ENCODE results near the gene SH2B3.

Gene SH2B3

DNA sequence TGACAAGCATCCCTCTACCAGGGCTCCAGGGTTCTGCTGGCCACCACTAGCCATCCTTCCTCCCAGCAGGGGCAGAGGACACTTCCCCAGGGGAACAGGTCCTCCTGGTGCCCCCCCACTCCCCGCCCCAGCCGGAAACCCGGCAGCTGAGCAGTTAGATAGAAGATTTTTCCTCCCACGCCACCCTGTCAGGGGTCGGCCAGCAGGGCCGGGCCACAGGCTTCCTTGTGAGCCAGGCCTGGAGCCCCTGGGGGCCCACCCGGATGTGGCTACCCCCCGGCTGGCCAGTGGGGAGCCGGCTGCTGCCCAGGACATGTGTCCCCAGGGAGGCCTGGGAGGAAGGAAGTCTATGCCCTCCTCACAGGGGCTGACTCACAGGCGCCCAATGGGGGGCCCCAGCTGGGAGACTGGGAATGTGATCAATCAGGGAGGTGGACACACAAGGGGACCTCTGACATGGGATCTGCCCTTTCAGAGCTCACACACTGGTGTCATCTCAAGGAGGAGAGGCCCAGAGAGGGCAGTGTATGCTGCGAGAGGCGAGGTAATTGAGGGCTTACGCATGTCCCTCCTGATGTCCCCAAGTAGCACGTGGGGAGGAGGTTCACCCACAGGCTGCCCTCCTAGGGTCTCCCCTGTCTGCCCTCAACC, 4.2 kb downstream of the SH2B3 start:
- no peak for DNase-seq

DNA sequence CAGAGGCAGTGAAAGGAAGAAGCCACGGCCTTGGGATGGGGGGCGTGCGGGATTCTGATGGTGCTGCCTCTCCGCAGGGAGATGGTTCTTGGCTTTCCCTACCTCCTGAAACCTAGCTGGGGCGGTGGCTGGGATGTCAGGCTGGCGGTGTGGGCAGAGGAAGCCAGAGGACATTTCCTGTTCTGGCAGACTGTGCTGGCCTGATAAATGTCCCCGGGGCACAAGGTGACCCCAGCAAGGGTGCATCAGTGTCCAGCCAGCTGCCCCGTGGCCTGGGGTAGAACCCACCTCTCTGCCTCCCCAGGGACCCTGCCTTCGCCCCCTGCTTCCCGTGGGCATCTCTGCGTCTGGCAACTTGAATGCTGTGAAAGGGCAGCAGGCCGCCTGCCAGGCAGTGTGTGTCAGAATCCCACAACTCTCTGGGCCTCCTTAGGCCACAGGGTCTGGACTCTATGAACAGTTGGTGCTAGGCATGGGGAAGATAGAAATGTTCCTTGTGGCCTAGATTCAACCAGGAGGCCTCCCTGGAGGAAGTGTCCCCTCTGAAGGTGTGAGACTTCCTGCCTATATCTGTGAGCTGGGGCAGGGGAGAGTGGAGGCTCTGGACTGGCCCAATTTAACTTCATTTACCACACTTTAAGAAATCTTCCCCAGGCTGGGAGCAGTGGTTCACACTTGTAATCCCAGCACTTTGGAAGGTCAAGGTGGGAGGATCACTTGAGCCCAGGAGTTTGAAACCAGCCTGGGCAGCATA, 4.9 kb downstream of the SH2B3 start:
- DNase-seq, result no peak

DNA sequence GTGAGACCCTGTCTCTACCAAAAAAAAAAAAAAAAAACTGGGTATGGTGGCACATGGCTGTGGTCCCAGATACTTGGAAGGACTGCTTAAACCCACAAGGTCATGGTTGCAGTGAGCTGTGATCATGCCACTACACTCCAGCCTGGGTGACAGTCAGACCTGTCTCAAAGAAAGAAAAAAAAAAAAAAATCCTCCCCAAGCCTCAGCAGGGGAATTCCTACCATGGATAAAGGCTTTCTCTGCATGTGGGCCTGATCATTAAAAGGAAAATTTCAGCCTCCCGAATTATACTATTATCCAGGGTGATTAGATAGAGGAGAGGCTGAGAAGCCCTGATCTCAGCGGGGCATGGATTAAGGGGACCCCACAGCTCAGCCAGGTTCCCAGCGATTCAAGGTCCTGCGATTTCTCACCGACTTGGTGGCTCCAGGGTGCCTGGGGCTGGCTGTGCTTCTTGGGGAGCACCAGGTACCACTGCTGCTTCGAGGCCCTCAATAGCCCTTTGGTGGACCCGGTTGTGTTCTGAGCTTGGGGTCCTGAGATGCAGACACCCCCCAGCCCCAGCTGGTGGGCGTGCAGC, 5.6 kb downstream of the SH2B3 start:
- no peak for DNase-seq

DNA sequence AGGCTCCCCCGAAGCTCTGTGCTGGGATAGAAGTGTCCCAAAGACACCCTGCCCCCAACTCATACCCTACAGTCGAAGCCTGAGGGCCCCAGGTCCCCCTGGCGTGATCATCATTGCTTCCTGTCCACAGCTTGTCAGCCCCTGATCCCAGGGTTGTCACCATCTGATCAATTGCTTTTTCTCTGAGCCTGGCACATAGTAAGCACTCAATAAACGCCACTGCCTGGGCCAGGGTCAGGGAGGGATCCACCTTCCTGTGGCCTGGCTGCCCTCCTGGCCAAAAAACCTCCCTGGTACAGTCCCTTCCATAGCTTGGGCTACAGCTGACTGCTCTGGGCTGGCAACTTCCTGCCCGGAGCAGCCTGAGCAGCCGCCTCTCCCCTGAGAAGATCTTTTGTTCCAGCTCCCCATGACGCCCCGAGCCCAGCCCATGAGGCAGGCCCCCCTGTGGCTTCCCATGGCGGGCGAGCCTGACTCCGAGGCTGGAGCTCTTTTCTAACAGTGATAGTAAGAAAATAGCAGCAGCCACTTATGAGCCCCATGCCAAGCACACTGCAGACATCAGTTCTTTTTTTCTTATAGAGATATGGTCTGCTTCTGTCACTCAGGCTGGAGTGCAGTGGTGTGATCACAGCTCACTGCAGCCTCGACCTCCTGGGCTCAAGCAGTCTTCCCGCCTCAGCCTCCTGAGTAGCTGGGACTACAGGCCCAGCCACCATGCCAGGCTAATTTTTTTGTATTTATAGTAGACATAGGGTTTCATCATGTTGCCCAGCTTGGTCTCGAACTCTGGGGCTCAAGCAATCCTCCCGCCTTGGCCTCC, 6.5 kb downstream of the SH2B3 start:
- no peak for DNase-seq

DNA sequence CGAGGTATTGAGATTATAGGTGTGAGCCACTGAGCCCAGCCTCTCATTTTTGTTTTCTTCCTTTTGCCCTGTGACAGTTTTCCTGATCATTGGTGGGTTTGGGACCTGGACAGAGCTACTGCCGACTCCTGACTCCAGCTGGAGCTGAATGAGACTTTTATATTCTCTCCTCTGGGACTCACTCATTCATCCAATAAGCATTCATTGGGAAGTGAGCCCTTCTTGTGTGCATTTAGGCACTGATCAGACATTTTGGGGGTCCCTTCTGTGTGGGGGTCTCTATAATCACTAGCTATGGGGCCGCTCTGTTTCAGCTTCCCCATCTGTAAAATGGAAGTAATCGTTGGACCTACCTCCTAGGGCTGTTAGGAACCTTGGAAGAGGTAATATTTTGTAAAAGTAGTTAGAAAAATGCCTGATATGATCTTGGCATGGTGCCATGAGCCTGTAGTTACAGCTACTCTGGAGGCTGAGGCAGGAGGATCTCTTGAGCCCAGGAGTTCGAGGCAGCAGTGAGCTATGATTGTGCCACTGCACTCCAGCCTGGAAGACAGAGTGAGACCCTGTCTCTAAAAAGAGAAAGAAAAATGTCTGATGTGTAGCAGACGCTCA, 7.2 kb downstream of the SH2B3 start:
- no peak for DNase-seq

DNA sequence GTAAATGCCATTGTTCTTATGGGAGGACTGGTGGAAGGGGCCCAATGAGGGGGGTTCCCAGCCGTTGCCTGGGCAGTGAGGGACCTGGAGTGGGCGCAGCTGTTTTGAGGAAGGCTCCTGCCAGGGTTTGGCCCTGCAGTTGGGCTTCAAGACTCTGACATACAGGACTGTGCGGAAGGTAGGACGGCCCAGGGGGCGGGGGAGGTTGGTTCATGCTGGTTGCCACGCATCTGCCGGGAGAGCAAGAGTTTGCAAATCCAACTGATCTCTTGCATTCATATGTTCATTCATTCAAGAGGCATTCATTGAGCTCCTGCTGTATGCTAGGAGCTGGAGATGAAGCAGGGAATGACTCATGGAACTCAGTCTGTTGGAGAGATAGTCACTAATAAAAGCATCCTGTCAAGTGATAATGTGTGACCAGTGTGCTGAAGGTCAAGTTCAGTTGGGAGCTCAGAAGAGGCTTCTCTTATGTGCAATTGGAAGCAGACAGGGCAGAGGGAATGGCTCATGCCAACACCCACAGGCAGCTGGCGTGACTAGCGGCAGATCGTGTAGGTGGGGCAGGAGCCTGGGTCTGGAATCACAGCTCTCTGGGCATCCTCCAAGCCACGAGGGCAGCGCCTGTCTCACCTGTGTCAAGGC, 7.8 kb downstream of the SH2B3 start:
- DNase-seq, result no peak

DNA sequence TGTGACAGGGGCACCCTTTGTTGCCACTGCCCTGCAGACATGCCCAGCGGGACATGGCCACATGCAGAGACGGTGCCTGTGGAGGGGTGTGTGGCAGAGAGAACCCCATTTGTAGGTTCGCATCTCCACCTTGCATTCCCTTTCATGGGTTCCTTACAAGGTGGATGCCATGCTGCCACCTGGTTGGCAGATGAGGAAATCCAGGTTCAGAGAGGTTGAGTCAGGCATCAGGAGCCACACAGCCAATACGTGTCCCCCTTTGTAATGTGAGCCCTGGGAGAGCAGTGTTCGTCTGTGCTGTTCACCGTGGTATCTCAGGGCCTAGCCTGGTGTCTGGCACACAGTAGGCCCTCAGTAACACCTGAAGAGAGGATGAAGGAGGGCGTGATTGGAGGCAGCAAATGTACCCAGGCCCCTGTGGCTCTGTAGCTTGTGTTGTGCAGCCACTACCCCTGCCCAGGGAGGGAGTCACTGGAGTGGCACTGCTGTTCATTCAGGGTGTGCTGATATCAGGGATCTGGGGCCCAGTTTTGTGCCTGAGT, 9.1 kb downstream of the SH2B3 start:
- DNase-seq, result no peak

DNA sequence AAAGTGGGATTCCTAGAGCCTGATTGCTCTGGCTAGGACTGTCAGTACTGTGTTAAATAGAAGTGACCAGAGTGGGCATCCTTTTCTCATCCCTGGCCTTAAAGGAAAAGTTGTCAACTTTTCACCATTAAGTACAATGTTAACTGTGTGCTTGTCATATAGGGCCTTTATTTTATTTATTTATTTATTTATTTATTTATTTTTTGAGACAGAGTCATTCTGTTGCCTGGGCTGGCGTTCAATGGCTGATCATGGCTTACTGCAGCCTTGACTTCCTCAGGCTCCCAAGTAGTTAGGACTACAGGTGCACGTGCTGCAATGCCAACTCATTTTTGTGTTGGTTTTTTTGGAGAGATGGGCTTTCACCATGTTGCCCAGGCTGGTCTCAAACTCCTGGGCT, 11.6 kb downstream of the SH2B3 start:
- DNase-seq, result no peak

DNA sequence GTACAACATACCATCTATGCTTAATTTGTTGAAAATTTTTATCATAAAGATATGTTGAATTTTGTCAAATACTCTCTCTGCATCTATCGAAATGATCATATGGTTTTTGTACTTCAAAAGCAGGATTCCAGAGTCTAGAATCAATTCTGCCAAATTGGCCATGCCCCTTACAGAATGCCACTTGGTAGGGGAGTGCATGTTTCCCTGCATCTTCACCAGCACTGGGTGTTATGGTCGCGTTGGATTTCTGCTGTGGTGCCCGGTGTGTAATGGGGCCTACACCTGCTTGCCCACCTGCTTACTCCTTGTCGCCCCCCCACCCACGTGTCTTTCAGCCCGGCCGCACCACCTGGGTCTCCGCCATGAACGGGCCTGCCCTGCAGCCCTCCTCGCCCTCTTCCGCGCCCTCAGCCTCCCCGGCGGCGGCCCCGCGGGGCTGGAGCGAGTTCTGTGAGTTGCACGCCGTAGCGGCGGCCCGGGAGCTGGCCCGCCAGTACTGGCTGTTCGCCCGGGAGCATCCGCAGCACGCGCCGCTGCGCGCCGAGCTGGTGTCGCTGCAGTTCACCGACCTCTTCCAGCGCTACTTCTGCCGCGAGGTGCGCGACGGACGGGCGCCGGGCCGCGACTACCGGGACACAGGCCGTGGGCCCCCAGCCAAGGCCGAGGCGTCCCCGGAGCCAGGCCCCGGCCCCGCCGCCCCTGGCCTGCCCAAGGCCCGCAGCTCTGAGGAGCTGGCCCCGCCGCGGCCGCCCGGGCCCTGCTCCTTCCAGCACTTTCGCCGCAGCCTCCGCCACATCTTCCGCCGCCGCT, 12.3 kb downstream of the SH2B3 start:
- no peak for DNase-seq

DNA sequence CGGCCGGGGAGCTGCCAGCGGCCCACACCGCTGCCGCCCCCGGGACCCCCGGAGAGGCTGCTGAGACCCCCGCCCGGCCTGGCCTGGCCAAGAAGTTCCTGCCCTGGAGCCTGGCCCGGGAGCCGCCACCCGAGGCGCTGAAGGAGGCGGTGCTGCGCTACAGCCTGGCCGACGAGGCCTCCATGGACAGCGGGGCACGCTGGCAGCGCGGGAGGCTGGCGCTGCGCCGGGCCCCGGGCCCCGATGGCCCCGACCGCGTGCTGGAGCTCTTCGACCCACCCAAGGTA, 12.8 kb downstream of the SH2B3 start:
- no peak for DNase-seq

DNA sequence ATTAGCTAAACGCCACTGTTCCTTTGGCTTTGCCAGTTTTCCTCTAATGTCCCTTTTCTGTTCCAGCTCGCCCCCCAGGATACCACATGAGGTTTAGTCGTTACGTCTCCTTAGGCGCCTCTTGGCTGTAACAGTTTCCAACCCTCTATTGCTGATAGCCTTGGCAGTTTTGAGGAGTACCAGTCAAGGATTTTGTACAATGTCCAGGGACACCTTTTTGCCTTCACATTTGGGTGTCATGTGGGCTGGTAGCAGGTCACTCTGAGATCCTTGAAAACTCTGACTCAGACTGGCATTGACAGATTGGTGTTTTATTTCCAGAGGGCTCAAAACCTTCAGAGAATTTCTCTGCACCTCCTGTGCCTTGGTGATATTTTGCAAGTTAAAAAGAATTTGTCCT, 14.1 kb downstream of the SH2B3 start:
- no peak for DNase-seq

DNA sequence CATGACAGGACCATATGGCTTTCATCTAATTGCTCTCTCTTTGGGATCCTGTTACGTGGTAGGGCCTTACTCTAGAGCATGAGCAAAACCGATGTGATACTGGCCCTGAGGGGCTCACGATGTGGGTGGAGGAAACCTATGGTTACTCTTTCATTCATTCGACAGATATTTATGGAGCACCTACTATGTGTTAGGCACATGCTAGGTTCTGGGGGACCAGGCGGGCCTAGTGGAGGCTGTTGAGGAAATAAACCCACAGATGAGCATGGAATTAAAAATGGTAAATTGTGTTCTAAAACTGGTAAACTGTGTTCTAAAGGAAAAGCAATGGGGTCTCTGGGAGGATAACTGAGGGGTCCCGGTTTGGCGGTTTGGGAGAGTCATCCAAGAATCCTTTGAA, 14.8 kb downstream of the SH2B3 start:
- DNase-seq, result no peak

DNA sequence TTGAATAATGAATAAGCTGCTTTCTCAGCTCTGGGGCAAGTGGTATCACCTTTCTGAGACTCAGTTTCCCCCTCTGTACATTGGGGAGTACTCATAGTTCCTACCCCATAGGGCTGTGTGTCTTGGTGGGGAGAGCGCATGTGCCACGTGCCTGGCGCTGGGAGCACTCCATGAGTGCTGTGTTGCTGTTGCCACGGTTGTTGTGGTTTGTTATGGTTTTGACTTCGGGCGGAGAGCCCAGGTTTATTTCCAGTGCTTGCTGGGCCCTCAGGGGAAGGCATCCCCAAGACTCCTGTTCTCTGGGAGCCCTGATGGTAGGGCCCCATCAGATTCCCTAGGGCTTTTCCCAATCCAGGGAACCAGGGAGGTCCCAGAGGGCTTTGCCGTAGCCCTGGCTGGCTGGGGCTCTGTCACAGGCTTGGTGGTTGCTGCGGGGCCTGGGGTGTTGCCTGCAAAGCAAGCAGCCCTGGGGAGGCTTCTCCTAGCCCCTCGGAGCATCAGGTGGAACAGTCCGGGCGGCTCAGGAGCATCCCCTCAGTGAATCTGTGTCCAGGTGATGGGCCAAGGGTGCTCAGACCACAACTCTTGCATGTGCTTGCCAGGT, 18.6 kb downstream of the SH2B3 start:
- DNase-seq, result no peak

DNA sequence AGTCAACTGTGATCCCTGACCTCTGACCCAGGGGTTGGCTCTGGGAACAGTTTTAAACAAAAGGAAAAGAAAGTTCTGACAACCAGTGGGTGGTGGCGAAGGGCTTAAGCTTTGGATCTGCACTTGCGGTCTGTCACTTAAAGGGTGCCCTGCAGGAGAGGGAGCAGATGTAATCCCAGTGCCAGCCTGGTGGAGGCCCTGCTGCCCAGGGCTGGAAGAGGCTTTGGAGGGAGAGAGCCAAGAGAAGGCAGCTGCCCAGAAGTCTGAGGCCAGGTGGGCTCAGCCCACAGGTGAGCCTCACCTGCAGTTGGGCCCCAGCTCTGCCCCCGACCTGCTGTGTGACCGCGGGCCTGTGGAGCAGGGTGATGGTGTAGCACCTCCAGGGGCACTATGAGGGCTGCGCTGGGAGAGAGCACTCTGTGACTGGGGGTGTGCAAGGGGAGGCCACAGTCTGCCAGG, 19.1 kb downstream of the SH2B3 start:
- DNase-seq, result no peak

DNA sequence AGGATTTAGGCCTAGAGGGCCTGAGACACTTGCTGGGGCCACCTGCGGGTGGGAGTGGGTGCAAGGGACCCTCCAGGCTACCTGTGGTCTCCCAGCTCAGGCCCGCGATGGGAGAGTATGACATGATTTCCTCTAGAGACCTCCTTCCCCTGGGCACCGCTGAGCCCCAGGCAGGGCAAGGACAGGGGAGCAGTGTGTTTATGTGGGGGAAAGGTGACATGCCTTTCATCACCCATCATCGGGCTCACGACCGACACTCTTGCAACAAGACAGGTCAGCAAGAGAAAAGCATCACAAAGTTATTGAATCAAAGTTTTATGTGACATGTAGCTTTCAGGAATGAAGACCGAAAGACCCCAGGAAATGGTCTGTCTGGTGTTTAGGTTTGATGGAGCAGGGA, 19.9 kb downstream of the SH2B3 start:
- no peak for DNase-seq

DNA sequence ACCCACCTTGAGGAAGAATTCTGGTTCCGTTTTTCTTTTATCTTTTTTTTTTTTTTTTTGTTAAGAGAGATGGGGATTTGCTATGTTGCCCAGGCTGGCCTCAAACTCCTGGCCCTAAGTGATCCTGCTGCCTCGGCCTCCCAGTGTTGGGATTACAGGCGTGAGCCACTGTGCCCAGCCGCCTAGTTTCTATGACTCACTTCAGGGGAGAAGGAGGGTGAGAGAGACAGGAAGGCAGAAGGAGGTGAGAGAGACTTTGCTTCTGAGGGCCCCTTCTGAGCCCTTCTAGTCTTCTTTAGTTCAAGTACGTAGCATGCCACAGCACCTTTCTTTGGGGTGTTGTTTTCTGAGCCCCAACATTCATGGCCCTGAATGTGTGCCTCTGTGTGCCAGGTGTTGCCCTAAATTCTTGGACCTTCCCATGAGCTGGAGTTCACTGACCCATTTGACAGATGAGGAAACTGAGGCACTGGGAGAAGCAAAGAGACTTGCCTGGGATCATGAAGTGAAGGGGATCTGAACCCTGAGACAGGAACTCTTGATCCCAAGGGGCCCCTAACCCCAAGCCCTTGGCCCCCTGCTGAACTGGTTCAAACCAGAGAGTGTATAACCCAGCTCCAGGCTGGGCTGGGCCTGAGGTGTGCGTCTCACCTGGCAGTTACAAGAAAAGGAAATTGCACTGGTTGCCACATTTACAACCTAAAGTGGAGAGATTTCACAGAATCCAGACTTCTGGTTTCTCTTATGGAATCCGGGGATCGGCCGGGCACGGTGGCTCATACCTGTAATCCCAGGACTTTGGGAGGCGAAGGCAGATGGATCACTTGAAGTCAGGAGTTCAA, 20.8 kb downstream of the SH2B3 start:
- no peak for DNase-seq

DNA sequence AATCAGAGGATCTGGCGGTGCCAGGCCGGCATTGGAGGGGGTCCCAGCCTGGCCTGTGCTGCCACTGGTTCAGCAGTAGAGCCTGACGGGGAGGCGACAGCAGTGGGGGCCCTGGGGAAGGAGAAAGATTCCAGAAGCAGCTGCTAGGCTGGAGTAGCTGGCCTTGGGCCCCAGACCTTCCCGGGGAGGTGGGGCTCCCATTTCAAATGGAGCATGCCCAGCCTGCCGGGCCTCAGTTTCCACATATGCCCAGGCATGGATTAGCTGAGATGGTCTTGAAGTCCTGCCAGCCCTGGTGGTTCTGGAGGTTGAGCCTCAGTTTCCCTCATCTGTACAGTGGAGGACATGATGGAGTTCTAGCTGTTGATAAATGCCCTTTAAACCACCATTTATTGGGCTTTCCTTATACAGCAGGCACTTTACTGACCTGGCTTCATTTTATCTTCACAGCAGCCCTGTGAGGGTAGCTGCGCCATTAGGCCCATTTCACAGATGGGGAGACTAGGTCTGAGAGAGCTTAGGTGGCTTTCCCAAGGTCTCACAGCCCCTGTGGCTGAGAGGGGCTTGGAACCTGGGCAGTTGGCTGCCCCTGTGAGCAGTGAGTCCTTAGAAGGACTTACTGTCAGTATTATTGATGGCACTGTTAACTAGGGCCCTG, 21.8 kb downstream of the SH2B3 start:
- DNase-seq, result no peak

DNA sequence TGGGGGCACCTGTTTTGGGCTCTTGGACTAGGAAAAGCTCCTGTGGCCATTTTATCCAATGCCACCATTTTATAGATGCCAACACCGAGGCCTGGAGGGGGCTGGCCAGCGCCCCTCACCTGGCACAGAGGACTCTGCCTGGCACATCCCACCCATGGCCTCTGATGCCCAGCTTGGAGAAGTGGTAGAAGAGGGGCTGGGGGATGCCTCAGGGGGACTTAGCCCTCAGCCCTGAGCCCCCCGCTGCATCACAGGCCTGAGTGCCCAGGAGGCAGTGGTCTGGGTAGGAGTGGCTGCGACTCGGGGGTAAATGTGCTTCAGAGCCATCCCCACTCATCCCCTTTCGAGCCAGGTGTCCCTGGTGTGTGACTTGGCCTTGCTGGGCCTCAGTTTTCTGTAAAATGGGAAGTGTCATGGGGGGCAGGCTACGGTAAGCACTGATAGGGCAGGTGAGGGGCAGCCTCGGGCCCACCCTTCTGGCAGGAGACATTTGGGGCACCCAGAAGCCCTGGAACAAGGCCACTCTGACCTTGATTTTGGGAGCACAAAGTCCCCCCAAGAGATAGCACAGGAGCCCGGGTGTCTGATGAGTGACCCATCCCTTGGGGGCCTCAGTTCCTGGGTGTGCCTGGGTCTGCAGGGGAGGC, 22.5 kb downstream of the SH2B3 start:
- DNase-seq, result no peak

DNA sequence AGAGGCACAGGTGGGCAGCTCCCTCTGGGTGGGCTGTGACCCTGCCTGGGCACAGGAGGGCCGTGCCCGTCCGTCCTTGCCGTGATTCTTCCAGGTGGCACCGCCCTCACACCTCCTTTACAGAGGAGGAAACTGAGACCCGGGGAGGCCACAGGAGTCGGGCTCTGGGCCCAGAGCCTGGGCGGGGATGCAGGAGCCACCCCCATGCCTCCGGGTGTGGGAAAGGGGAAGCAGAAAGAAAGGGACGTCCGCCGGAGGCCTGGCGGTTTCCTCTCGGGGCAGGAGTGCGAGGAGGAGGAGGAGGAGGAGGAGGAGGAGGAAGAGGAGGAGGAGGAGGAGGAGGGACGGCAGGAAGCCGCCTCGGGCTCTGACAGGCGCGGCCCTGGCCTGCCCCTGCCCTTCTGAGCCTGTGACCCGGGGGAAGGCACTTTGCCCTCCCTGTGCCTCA, 23.0 kb downstream of the SH2B3 start:
- no peak for DNase-seq

All from NCI-H1048 (cell line).